ENCODE results near the gene ZMYND8.
"Not testable (repeated sequence)": the region's sequence is repeated elsewhere in the genome, so short reads cannot be mapped to it uniquely, and the experiment has no call there.

ZMYND8 gene

DNA sequence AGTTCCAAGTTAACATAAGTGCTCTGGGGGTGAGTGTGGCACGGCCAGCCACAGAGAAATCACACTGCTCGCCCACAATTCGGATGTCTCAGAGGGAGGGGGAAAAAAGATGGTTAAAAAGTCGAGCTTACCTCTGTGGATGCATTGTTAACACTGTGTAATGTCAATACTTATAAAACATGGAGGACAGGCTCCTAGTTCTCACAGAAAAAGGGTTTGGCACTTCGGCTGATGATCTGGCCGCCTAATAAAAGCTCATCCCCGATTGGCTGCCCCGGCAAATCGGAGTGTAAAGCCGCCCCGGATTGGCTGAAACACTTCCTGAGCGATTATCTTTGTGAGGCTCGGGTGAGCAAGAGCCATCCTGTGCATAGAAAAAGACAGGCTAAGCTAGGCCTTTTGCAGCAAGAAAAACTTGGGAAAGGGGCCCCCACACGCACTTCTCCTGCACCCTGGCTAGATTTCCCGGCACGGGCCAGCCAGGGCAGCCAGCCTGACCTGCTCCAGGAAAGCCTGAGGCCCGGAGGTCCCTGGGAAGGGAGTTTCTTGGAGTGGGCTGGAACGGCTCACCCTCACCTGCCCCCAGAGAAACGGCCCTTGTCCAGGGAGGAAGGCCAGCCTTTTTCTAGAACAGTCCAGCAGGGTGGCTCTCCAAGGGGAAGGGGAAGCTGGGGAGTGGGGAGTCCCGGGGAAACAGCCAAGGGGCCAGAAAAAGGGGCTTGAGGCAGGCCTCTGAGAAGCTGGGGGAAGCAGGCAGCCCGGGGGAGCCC, at the start of gene ZMYND8:
Gene ZMYND8, minus strand, starts transcription at position 174 of the 770 bp plus-strand sequence. Its CDS starts 29 bp downstream, at position 145.
- peak; percentile 98 for DNase-seq (ENCODE audit: low spot score)

DNA sequence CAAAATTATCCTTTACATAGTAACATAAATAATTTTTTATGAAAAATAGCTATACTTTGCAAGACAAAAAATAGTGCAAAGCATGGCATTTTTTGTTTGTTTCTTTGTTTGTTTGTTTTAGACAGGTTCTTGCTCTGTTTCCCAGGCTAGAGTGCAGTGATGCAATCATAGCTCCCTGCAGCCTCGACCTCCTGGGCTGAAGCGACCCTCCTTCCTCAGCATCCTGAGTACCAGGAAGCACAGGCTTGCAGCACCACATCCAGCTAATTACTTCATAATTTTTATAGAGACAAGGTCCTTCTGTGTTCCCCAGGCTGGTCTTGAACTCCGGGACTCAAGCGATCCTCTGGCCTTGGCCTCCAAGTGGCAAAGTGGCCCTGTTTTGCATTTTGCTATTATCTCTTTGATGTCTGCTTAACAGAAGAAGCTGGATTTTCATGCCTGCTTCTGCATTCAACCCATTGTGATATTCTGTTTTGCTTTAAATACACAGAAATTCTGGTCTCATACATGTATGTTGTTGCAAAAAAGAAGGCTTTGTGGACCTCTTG, 49.4 kb upstream of the ZMYND8 start:
- DNase-seq (ENCODE audit: low spot score): no peak

- no peak for DNase-seq (ENCODE audit: low spot score)
These were observed 44.2 kb upstream of the ZMYND8 start for GRCh38 chr20:47400685-47401084.

DNA sequence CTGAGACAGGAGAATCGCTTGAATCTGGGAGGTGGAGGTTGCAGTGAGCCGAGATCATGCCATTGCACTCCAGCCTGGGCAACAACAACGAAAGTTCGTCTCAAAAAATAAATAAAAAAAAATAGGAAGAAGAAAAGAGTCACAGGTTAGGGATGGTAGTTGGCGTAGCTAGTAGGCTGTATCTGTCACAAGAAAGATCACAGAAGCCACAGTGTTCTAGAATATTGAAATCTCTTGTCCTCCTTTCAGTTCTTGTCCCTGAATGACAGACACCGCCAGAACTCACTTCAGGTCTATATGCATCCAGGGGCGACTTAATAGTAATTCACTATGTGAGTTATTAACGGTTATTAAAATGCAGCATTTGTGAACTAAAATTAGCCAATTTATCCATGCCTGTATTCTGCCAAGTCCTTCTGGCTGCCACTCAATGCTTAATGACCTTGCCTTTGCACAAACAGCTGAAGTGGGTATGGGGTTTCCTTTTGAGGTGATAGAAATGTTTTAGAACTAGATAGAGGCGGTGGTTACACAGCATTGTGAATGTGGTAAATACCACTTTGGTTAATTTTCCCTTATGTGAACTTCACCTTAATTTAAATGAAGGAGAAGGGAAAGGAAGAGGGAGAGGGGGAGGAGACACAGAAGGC, 41.3 kb upstream of the ZMYND8 start:
- no peak for DNase-seq (ENCODE audit: low spot score)

GRCh38 chr20:47396762-47397476, 40.4 kb upstream of the ZMYND8 start:
- no peak for DNase-seq (ENCODE audit: low spot score)

- not testable (repeated sequence) for DNase-seq (ENCODE audit: low spot score)
These were observed 37.5 kb upstream of the ZMYND8 start for GRCh38 chr20:47393796-47394514.

DNA sequence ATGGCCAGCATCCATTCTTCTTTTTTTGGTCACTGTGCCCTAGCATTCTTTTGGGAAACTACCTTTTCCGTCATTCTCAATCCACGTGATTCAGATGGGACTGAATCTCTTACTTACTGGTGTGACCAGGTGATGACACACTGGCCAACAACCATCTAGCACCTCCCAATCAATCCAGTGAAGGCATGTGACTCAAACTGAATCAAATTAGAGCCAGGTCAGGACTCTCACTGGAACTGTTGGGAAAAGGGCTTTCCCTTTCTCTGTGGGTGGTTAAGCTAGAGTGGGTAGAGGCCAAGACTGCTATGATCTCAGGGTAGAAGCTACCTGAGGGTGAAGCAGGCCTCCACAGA, 36.2 kb upstream of the ZMYND8 start:
- DNase-seq (ENCODE audit: low spot score): no peak

GRCh38 chr20:47392015-47392720, 35.7 kb upstream of the ZMYND8 start:
- peak; percentile 85 for DNase-seq (ENCODE audit: low spot score)

DNA sequence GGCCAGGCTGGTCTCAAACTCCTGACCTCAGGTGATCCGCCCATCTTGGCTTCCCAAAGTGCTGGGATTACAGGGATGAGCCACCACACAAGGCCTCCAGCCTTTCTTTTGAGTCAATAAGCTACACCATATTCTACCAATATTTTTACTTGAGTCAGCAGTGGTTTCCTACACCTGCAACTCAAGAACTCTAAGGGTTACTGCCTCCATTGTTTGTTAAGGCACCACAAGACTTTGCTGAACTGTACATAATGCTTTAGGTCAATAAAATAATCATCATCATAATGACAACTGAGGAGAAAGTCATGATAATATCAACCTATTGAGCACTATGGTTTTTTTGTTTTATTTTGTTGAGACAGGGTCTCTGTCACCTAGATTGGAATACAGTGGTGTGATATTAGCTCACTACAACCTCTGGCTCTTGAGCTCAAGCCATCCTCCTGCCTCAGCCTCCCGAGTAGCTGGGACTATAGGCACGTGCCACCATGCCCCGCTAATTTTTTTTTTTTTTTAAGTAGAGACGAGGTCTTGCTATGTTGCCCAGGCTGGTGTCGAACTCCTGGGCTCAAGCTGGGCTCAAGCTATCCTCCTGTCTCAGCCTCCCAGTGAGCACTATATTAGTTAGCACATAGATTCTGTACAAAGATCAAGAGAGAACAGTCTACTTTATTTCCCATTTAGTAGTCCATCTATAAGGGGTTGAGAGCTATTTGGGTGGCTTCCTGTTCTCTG, 34.9 kb upstream of the ZMYND8 start:
- no peak for DNase-seq (ENCODE audit: low spot score)

DNA sequence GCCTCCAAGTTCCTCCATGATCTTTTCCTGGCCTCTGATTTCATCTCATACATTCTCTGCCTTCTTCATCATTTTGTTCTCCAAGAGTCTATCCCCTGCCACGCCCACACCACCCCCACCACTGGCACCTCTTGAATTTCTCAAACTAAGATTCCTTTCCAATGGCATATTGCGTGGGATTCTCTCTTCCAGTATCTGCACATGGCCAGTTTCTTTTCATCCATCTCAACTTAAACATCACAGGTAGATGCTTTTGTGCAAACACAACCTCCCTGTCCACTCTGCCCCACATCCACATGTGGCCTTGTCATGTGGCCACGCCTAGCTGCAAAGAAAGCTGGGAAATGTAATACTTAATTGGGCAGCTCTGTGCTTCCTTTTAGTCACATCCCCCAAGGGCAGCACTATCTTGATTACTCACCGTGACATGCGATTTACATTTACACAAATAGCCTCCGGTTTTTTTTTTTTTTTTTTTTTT, 33.4 kb upstream of the ZMYND8 start:
- no peak for DNase-seq (ENCODE audit: low spot score)

DNA sequence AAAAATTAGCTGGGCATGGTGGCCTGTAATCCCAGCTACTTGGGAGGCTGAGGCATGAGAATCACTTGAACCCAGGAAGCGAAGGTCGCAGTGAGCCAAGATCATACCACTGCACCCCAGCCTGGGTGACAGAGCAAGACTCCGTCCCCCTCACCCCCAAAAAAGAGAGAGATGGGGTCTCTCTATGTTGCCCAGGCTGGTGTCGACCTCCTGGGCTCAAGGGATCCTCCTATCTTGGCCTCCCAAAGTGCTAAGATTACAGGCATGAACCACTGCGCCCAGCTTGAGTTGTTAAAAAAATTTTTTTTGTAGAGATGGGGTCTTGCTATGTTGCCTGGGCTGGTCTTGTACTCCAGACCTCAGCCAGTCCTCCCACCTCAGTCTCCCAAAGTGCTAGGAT, 29.5 kb upstream of the ZMYND8 start:
- not testable (repeated sequence) for DNase-seq (ENCODE audit: low spot score)

DNA sequence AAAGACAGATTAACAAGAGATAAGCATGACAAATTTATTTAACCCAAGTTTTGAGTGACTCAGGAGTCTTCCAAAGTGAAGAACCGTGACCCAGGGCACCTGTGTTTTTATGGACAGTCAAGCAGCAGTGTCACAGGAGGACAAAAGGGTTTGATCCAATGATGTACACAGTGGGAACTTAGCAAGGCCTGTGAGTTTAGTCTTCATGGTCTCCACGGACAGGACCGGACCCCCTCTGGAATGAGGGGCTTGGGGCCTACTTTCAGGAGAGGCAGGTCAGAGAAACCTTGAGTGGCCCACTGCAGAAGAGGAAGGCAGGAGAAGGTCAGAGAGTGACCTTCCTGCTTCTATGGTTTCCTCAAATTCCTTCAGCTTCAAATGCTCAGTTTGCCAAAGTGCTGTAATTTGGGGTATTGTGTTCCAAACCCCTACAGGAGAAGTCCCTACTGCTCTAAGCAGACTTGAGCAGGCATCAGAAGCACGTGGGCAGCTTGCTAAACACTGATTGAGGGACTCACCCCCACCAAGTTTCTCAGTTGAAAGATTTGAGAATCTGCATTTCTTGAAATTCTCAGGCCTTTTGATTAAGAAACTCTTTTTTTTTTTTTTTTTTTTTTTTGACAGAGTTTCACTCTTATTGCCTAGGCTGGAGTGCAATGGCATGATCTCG, 26.4 kb upstream of the ZMYND8 start:
- no peak for DNase-seq (ENCODE audit: low spot score)

DNA sequence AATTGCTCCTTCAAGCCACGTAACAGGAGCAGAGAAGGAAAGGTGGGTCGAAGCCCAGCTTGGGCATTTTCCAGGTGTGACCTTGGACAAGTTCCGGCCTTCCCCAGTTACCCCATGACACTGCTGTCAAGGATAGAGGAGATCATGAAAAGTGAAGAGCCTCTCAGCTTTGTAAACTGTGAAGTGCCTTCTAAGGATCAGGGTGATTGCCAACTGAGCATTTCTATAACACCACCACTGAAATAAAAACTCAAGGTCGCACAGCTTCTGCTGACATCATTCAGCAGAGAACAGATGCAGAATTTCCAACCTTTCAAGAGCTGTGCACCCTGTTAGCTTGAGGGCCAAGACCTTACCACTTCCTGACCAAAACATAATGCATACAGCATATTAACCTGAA, 24.0 kb upstream of the ZMYND8 start:
- DNase-seq (ENCODE audit: low spot score): no peak

- no peak for DNase-seq (ENCODE audit: low spot score)
These were observed 23.1 kb upstream of the ZMYND8 start for GRCh38 chr20:47379433-47380150.

DNA sequence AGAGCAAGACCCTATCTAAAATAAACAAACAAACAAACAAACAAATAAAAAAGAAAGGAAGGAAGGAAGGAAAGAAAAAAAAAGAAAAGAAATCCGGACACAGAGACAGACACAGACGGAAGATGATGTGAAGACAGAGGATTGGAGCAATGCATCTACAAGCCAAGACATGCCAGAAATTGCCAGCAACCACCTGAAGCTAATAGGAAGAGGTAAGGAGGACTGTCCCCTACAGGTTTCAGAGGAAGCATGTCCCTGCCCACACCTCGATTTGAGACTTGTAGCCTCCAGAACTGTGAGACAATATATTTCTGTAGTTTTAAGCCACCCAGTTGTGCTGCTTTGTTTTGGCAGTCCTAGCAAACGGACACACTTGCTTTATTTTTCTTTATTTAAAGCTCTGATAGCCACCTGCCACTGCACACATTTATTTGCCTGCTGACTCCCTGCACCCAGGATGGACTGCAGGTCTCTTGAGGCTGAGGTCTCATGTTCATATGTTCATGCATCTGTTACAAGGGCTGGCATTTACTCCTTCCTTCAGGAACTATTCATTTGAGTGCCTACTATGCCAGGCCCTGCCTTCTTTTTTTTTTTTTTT, 20.7 kb upstream of the ZMYND8 start:
- DNase-seq (ENCODE audit: low spot score): no peak

- not testable (repeated sequence) for DNase-seq (ENCODE audit: low spot score)
These were observed 19.7 kb upstream of the ZMYND8 start for GRCh38 chr20:47376096-47376643.

- DNase-seq (ENCODE audit: low spot score): not testable (repeated sequence)
These were observed 17.6 kb upstream of the ZMYND8 start for GRCh38 chr20:47374121-47374520.

- no peak for DNase-seq (ENCODE audit: low spot score)
These were observed 16.8 kb upstream of the ZMYND8 start for GRCh38 chr20:47373206-47373733.
